OCI-LY7 (cell line): ENCODE measurements around the gene WDR70.

ENCODE experiments used
- EZH2phosphoT487 ChIP-seq: fragments of 200-600 bp; sonication (generic); IDR thresholded peaks from 2 replicates; pipeline ENCODE4 v1.6.1; 2018; ENCODE audit warnings: low read depth, borderline replicate concordance, mild to moderate bottlenecking, mixed run types, antibody characterized with exemption, low read length, moderate library complexity, mixed read lengths
- TF ChIP-seq, protein P1 (sequence below): fragments of 200-600 bp; sonication (generic); conservative IDR thresholded peaks from 2 replicates; pipeline ENCODE4 v1.5.1; 2014; ENCODE audit warnings: mild to moderate bottlenecking, antibody characterized with exemption, low read length, moderate library complexity, mixed read lengths

DNA sequence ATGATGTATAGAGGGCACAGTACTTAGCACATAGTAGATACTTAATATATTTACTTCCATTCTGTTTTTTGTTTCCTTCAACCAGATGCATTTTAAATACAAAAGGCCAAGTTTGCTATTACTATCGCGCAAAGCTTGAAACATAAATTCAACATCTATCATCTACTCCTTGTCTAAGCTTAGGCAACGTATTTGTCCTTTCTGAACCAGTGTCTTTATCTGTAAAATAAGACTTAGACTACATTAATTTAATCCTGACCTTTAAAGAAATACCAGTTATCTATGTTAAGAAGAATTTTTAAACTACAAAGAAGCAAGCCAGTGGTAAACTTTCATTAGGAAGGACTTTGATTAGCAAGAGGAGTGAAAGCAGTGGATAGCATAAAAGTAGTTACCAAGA, 173.0 kb downstream of the WDR70 start:
- TF ChIP-seq, protein P1, sequence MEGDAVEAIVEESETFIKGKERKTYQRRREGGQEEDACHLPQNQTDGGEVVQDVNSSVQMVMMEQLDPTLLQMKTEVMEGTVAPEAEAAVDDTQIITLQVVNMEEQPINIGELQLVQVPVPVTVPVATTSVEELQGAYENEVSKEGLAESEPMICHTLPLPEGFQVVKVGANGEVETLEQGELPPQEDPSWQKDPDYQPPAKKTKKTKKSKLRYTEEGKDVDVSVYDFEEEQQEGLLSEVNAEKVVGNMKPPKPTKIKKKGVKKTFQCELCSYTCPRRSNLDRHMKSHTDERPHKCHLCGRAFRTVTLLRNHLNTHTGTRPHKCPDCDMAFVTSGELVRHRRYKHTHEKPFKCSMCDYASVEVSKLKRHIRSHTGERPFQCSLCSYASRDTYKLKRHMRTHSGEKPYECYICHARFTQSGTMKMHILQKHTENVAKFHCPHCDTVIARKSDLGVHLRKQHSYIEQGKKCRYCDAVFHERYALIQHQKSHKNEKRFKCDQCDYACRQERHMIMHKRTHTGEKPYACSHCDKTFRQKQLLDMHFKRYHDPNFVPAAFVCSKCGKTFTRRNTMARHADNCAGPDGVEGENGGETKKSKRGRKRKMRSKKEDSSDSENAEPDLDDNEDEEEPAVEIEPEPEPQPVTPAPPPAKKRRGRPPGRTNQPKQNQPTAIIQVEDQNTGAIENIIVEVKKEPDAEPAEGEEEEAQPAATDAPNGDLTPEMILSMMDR = no peak
- no peak for TF ChIP-seq EZH2phosphoT487
